ENCODE results near the gene TARBP1. TPM values are rescaled to one million over a fixed set of nuclear protein-coding genes. Genes with fewer than 3 reads are reported as not detected.
"Not testable (repeated sequence)": the region's sequence is repeated elsewhere in the genome, so short reads cannot be mapped to it uniquely, and the experiment has no call there.

Gene TARBP1
- total RNA-seq, 2 donors from 2014 or later = 19.6 to 23.1 TPM

- DNase-seq = no peak
- intact Hi-C loops (cut with DNase I) = no loop called here
- Histone ChIP-seq H3K27ac (no peak overlapping the region), H3K36me3 (no peaks in the 10 kb centered on the region), H3K9ac (ENCODE audit: low read depth in 2 of 2, low read length in 2 of 2) (no peak overlapping the region), H3K4me3 (no peak overlapping the region), H3K27me3 (no peaks in the 10 kb centered on the region), H3K9me3 (no peaks in the 10 kb centered on the region), H3K4me1 (no peaks in the 10 kb centered on the region)
- TF ChIP-seq CTCF (IDR thresholded peaks at IDR 0.05) = no peak
Measured at GRCh38 chr1:234507626-234508387, 28.8 kb upstream of the TARBP1 start.

- DNase-seq = no peak
- TF ChIP-seq CTCF (IDR thresholded peaks at IDR 0.05) = no peak
- Histone ChIP-seq H3K4me1 (no peaks in the 10 kb centered on the region), H3K27me3 (no peaks in the 10 kb centered on the region), H3K9ac (ENCODE audit: low read depth in 2 of 2, low read length in 2 of 2) (no peak overlapping the region), H3K27ac (no peak overlapping the region), H3K9me3 (no peaks in the 10 kb centered on the region), H3K36me3 (no peaks in the 10 kb centered on the region), H3K4me3 (no peak overlapping the region)
- intact Hi-C loops (cut with DNase I) = no loop called here
Measured at GRCh38 chr1:234507089-234507488, 28.1 kb upstream of the TARBP1 start.

- no peak overlapping the region for H3K27ac ChIP-seq
- H3K36me3 ChIP-seq = no peaks in the 10 kb centered on the region
- H3K9ac ChIP-seq (ENCODE audit: low read depth in 2 of 2, low read length in 2 of 2) = no peak overlapping the region
- no peak overlapping the region for H3K4me3 ChIP-seq
- no peaks in the 10 kb centered on the region for H3K27me3 ChIP-seq
- intact Hi-C loops (cut with DNase I) = no loop called here
- H3K4me1 ChIP-seq = no peaks in the 10 kb centered on the region
- no peak for DNase-seq
- TF ChIP-seq CTCF (IDR thresholded peaks at IDR 0.05) = no peak
- H3K9me3 ChIP-seq = no peaks in the 10 kb centered on the region
Measured at GRCh38 chr1:234505769-234506102, 26.8 kb upstream of the TARBP1 start.

- intact Hi-C loops (cut with DNase I) = loop anchor here (5.0 kb wide), 1 partner anchor 87 kb away; no protein-coding TSS in a partner anchor
- no peak for DNase-seq
- Histone ChIP-seq H3K27me3 (no peaks in the 10 kb centered on the region), H3K4me1 (no peaks in the 10 kb centered on the region), H3K36me3 (no peaks in the 10 kb centered on the region), H3K9ac (ENCODE audit: low read depth in 2 of 2, low read length in 2 of 2) (no peak overlapping the region), H3K4me3 (no peak overlapping the region), H3K27ac (no peak overlapping the region), H3K9me3 (no peaks in the 10 kb centered on the region)
- TF ChIP-seq CTCF (IDR thresholded peaks at IDR 0.05) = no peak
Measured at GRCh38 chr1:234504969-234505768, 26.2 kb upstream of the TARBP1 start.

GRCh38 chr1:234504251-234504650 is 25.3 kb upstream of the TARBP1 start:
- H3K9me3 ChIP-seq; H3K4me3 ChIP-seq; H3K27me3 ChIP-seq; H3K9ac ChIP-seq (ENCODE audit: low read depth in 2 of 2, low read length in 2 of 2); DNase-seq; H3K4me1 ChIP-seq; H3K27ac ChIP-seq; H3K36me3 ChIP-seq: not testable (repeated sequence)
- intact Hi-C loops (cut with DNase I) = loop anchor here (5.0 kb wide), 1 partner anchor 88 kb away; no protein-coding TSS in a partner anchor
